Stimulated activated CD4-positive, alpha-beta T cell treated with anti-CD3 and anti-CD28 coated beads, Interleukin-12 subunit alpha, Interleukin-12 subunit beta, amount 100 ng/mL, for 48 hours (primary cell): ENCODE data around the gene PLA2G15.

Experiments used
- DNase-seq, 3 donors: peaks; one replicate each; pipeline ENCODE4 v3.0.0-alpha.2; 2020; ENCODE audit warnings: low read depth in 2 of 3, low spot score in 1 of 3

PLA2G15 gene

DNA sequence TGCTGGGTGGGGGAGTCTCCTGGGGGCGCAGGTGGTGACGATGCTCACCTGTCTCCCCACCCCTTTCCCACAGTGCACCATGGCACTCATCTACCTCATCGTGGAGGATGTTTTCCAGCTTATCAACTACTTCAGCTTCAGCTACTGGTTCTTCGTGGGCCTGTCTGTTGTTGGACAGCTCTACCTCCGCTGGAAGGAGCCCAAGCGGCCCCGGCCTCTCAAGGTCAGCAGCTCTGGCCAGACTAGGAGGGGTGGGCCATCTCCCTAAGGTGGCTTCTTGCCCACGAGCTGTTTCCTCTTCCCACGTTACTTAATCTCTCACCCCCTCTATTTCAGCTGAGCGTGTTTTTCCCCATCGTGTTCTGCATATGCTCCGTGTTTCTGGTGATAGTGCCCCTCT is 51.1 kb downstream of the PLA2G15 start:
- DNase-seq: no peak

DNA sequence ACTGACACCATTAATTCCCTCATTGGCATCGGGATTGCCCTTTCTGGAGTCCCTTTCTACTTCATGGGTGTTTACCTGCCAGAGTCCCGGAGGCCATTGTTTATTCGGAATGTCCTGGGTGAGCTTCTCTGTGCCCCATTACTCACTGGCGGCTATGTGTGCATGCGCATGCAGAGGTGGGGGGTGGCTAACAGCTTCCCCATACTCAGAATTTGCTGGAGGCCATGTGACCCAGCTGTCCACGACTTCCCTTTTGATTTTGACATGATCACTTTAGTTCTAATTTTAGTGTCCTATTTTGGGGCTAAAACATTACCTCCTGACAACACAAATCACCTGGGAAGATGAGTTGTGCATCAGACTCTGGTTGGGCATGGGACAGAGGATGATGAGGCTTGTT is 51.5 kb downstream of the PLA2G15 start:
- no peak for DNase-seq

DNA sequence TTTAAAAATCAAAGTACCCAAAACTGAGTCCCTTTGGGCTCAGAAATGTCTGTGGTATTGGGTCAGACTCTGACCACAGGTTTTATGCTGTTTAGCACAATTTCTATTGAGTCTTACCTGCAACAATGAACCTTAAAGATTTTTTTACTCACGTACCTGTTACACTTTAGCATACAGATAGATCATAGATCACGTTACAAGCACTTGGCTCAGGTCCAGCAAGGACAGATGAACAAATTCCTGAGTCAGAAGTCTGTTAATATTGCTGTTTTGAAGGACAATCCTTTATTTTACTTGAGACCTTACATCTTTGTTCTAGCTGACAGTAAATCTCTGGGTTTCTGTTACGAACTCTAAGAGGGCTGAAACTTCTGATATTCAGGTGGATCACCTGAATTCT is 52.7 kb downstream of the PLA2G15 start:
- DNase-seq: no peak

GRCh38 chr16:68298312-68298711 is 53.1 kb downstream of the PLA2G15 start:
- DNase-seq: no peak

- no peak for DNase-seq
Measured at GRCh38 chr16:68298907-68299561, 53.9 kb downstream of the PLA2G15 start.

- DNase-seq: no peak
Measured at GRCh38 chr16:68299571-68300453, 54.6 kb downstream of the PLA2G15 start.

- DNase-seq: no peak
Measured at GRCh38 chr16:68300734-68301459, 55.7 kb downstream of the PLA2G15 start.

DNA sequence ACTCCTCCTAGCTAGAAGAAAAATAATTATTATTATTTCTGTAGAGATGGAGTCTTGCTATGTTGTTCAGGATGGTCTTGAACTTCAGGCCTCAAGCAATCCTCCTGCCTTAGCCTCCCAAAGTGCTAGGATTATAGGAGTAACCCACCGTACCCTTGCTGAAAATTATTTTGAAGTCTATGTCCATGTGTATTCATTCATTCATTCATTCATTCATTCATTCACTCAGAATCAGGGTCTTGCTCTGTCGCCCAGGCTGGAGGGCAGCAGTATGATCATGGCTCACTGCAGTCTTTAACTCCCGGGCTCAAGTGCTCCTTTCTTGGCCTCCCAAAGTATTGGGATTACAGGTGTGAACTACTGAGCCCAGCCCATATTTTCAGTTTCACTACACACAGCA is 61.5 kb downstream of the PLA2G15 start:
- DNase-seq: no peak

GRCh38 chr16:68309799-68310198 is 64.6 kb downstream of the PLA2G15 start:
- DNase-seq: no peak

DNA sequence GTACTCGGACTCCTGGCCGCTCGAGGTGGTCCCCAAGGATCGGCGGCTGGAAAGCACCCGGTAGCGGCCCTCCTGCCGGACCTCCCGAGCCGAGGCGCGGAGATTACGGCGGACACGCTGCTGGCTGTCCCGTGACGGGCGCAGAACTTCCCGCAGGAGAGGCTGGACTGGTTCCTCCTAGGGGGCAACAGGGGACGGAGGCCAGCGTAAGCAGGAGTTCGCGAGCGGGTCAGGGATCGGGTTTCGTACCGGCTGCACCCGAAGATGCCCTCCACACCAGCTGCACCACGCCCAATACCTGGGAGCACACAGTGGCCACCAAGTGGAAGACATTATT is 65.2 kb downstream of the PLA2G15 start:
- no peak for DNase-seq
